Measurements from ENCODE around the gene TSSC4.
"Not testable (repeated sequence)": the region's sequence is repeated elsewhere in the genome, so short reads cannot be mapped to it uniquely, and the experiment has no call there.

TSSC4 gene

GRCh38 chr11:2400069-2400761 lies at the start of gene TSSC4:
Gene TSSC4 (plus strand): TSS chr11:2400750. CDS start chr11:2402634, 1,884 bp downstream.
- peak; percentile 98 for DNase-seq (ENCODE audit: low read depth in 2 of 2)

DNA sequence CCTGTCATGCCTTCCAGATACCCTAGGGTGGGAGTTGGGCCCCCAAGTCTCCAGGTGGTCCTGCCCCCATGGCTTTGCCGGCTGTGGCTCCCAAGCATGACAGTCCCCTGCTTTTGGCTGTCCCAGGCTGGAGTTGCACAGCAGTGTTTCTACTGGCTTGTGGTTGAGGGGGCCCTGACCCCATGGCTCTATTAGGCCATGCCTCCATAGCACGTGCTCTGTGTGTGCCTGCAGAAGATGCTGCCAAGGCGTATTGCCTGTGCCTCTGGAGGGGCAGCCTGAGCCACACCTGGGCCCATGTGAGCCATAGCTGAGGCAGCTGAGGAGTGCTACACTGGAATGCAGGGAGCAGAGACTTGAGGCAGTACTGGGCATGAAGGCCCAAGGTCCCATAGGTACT lies 48.8 kb upstream of the TSSC4 start:
- no peak for DNase-seq (ENCODE audit: low read depth in 2 of 2)

DNA sequence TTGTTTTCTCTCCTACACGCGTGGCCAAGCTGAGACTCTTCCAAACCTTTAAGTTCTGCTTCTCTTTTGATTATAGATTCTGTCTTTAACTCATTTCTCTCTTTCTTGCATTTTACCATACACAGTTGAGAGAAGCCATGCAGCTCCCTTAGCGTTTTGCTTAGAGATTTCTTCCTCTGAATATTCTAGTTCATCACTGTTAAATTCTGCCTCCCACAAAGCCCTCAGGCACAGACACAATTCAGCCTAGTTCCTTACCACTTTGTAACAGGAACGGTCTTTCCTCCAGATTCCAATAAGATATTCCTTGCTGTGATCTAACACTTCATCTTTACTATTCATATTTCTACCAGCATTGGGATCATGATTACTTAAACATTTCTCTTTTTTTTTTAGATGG lies 48.1 kb upstream of the TSSC4 start:
- no peak for DNase-seq (ENCODE audit: low read depth in 2 of 2)

- DNase-seq (ENCODE audit: low read depth in 2 of 2): no peak
Observed at GRCh38 chr11:2355000-2355644, 45.4 kb upstream of the TSSC4 start.

- no peak for DNase-seq (ENCODE audit: low read depth in 2 of 2)
Observed at GRCh38 chr11:2357246-2357645, 43.3 kb upstream of the TSSC4 start.

DNA sequence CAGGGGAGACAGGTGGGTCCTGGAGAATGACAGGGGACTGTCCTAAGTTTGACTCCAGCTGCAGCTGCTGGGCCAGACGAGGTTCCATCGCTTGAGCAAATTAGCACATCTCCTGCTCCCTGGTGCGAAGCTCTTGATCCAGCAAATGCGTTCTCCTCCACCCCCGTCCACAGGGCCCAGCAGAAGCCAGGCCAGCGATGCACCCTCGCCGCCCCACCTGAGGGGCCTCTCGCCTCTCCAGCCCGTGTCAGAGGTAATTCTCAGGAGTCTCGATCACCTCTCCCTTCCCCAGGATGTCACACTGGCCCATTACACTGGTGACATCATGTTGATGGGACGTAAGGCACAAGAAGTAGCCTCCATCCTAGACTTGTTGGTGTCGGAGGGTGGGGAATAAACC lies 42.9 kb upstream of the TSSC4 start:
- not testable (repeated sequence) for DNase-seq (ENCODE audit: low read depth in 2 of 2)

GRCh38 chr11:2358754-2359442 lies 41.7 kb upstream of the TSSC4 start:
- no peak for DNase-seq (ENCODE audit: low read depth in 2 of 2)

- DNase-seq (ENCODE audit: low read depth in 2 of 2): no peak
Observed at GRCh38 chr11:2359557-2359956, 41.0 kb upstream of the TSSC4 start.

DNA sequence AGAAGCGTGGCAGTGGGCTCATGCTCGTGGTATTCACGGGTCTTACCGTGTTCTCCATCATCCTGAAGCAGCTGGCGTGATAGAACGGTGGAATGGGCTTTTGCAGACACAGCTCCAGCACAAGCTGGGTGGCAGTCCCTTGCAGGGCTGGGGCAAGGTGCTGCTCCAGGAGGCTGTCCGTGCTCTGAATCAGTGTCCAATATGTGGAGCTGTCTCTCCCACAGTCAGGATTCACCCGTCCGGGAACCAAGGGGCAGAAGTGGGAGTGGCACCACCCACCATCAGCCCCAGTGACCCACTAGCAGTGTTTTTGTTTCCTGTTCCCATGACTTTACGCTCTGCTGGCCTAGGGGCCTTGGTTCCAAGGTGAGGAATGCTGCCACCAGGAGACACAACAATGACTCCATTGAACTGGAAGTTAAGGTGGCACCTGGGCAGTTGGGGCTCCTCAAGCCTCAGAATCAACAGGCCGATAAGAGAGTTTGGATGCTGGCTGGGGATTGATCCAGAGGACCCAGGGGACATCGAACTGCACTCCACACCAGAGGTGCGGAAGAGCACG lies 40.4 kb upstream of the TSSC4 start:
- no peak for DNase-seq (ENCODE audit: low read depth in 2 of 2)

DNA sequence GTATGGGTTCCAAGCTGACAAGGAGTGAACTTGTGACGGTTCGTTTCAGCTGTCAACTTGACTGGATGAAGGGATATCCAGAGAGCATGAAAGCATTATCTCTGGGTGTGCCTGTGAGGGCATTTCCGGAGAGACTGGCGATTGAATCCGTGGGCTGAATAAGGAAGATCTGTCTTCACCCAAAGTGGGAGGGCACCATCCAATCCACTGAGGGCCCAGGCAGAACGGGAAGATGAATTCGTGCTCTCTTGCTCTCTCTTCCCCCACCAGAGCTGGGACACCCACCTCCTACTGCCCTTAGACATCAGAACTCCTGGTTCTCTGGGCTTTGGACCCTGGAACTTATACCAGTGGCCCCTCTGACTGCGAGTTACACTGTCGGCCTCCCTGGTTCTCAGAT lies 39.0 kb upstream of the TSSC4 start:
- no peak for DNase-seq (ENCODE audit: low read depth in 2 of 2)

DNA sequence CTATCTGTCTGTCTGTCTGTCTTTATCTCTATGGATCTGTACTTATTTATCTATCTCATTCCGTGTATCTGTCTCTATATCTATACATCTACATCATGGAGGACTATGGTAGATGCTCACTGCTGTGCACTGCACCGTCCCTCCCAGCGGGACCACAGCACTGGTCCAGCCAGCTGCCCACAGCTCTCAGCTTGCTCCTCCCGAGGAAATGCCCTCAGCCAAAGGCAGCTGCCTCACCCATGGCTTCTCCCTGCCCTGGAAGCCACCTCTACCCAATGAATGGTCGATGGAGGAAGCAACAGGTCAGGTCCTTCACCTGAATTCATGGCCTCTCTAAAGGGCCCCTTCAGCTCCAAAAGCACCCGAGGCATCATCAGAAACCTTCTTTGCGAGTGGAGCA lies 38.1 kb upstream of the TSSC4 start:
- DNase-seq (ENCODE audit: low read depth in 2 of 2): no peak

GRCh38 chr11:2363130-2363529 lies 37.4 kb upstream of the TSSC4 start:
- no peak for DNase-seq (ENCODE audit: low read depth in 2 of 2)

DNA sequence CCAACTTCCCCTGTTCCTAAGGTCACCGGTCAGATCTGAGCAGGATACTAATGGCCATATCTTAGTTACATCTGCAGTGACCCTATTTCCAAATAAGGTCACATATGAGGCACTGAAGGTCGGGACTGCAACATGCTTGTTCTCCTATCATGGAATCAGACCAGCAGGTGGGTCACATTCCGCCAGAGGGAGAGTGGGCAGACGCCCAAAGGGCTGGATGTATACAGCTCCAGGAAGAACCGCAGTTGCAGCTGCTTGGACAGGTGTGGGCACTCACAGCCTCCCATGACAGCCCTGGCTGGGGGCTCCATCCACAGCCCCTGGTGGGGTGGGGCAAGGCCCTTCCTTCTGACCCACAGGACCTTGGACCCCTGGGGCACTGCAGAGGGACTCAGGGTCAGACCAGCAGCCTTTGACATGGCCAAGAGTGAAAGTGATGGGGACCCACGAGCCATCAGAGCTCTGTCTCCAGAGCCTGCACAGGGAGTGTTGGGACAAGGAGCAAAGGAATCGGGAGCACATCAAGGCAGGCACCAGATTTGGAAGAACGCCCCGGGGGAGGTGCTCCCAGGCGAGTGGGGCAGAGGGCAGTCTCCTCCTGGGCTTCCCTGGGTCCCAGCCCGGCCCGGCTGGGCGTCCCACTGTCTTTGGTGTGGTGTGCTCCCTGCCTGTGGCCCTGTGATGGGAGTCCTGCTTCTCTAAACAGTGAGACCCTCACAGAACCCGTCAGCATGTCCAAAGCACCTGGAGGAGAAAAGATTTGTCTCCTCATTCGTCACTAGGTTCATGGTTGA lies 36.8 kb upstream of the TSSC4 start:
- DNase-seq (ENCODE audit: low read depth in 2 of 2): no peak

DNA sequence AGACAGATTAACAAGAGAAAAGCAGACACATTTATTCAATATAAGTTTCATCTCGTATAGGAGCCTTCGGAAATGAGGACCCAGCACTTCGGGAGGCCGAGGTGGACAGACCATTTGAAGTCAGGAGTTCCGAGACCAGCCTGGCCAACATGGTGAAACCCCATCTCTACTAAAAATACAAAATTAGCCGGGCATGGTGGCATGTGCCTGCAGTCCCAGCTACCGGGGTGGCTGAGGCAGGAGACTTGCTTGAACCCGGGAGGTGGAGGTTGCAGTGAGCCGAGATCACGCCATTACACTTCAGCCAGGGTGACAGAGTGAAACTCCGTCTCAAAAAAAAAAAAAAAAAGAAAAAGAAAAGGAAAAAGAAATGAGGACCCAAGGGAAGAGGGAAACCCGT lies 36.2 kb upstream of the TSSC4 start:
- not testable (repeated sequence) for DNase-seq (ENCODE audit: low read depth in 2 of 2)

- no peak for DNase-seq (ENCODE audit: low read depth in 2 of 2)
Observed at GRCh38 chr11:2365571-2366210, 34.9 kb upstream of the TSSC4 start.

- DNase-seq (ENCODE audit: low read depth in 2 of 2): no peak
Observed at GRCh38 chr11:2366276-2366675, 34.3 kb upstream of the TSSC4 start.

DNA sequence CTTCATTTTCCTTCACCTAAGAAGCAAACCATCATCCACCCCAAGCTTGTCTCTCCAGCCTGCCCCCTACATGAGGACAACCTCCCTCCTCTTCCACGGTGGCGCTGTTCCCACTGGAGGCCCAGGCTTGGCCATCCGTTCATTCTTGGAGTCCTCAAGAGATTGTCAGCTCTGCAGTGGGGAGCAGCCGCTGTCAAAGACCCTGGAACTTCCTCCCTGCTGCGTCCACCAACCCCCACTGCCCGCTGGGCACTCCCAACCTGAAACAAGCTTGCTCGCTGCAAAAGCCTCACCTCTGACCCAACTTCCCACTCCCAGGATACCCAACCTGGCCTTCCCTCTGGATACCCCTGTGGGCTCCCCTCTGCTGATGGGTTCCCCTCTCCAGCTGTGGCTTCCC lies 33.8 kb upstream of the TSSC4 start:
- DNase-seq (ENCODE audit: low read depth in 2 of 2): no peak

DNA sequence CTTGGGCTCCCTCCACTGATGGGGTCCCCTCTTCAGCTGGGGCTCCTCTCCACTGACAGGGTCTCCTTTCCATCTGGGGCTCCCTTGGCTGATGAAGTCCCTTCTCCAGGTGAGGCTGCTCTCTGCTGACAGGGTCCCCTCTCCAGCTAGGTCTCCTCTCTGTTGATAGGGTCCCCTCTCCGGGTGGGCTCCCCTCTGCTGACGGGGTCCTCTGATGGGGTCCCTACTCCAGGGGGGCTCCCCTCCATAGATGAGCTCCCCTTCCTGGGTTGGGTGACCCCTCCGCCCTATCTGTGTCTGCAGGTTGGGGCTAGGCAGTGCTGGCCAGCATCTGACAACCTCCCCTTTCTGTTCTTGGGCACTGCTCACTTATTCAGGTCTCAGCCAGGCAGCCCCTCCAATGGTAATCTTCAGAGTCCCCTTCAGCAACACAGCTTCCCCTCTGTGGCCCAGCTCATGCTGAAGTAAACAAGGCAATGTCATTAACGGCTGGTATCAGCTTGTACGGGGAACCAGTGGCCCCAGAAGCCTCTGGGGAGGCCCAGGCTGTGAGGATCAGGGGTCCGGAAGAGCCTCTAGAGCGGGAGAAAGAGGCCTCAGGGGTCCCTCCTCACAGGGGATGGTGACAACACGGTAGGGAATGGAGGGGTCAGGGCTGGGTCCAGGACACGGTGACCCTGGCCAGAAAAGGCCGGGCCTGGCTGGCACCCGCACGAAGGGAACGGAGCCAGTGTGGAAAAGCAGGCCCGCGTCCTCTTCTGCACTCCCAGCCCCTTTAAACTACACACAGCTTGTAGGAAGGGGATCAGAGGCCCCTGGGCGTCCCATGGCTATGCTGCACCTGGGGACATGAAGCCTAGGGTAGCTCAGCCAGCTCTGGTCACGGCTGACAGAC lies 33.0 kb upstream of the TSSC4 start:
- DNase-seq (ENCODE audit: low read depth in 2 of 2): no peak

DNA sequence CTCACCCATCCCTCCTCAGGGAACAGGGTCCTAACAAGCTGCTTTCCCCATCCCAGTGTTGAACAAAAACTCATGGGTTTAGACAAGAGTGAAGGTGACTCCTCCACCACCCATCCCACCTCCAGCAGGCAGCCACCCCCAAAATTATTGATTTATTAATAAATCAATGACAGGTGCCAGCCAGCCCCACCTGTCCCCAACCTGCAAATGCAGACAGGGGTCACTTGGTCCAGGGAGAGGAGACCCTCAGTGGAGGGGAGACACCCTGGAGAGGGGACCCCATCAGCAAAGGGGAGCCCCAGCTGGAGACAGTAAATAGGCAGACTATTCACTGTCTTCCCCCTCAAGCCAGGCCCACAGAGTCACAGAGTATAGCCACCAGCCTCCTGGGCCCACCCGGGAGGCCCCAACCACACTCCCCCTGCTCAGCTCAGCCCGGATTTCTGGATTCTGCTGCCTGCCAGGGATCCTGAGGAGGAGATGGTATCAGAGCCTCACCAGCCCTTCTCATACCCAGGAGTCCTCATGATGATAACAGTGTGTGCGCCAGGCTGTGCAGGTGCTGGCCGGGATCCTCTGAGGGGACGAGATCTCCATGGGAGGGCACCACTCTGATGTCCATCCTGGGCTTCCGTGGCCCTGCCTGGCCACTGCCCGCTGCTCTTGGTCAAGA lies 32.2 kb upstream of the TSSC4 start:
- no peak for DNase-seq (ENCODE audit: low read depth in 2 of 2)

DNA sequence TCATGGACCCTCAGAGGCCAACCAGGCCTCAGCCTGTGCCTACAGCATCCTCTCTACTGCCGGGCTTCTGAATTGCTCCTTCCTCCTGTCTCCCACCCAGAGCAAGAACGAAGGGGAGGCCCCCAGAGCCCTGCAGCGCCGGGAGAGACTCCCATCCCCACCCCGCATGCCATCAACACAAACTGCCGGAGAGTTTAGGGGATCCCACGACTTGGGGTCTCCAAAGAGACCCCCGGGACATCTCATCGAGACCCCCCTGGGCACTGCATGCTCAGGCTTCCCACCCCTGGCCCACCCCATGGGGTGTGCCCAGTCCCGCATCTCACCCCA lies 31.7 kb upstream of the TSSC4 start:
- DNase-seq (ENCODE audit: low read depth in 2 of 2): no peak

All from stimulated activated CD4-positive, alpha-beta T cell treated with anti-CD3 and anti-CD28 coated beads, Interleukin-12 subunit alpha, Interleukin-12 subunit beta, amount 100 ng/mL, for 24 hours (primary cell).